DMS79 (cell line): ENCODE measurements around the gene LYPD8.
"Not testable (repeated sequence)": the region's sequence is repeated elsewhere in the genome, so short reads cannot be mapped to it uniquely, and the experiment has no call there.

Source experiments
- DNase-seq: peaks from one replicate; lab custom pipeline; 2025; lab: John Stamatoyannopoulos, UW

LYPD8 gene

GRCh38 chr1:248755517-248755916 lies at the start of gene LYPD8:
LYPD8 (minus strand) TSS chr1:248755759; CDS start chr1:248751081, 4,678 bp downstream.
- DNase-seq, result no peak

- DNase-seq, result no peak
Measured at GRCh38 chr1:248804771-248805681, 49.5 kb upstream of the LYPD8 start.

GRCh38 chr1:248803501-248803900 lies 47.9 kb upstream of the LYPD8 start:
- not testable (repeated sequence) for DNase-seq

GRCh38 chr1:248802454-248802853 lies 46.9 kb upstream of the LYPD8 start:
- no peak for DNase-seq

- no peak for DNase-seq
Measured at GRCh38 chr1:248800459-248800858, 44.9 kb upstream of the LYPD8 start.

GRCh38 chr1:248798791-248799190 lies 43.2 kb upstream of the LYPD8 start:
- no peak for DNase-seq

GRCh38 chr1:248794663-248795062 lies 39.1 kb upstream of the LYPD8 start:
- not testable (repeated sequence) for DNase-seq

GRCh38 chr1:248793592-248793991 lies 38.0 kb upstream of the LYPD8 start:
- no peak for DNase-seq

- no peak for DNase-seq
Measured at GRCh38 chr1:248792342-248792741, 36.8 kb upstream of the LYPD8 start.

GRCh38 chr1:248791010-248791409 lies 35.5 kb upstream of the LYPD8 start:
- DNase-seq, result no peak

GRCh38 chr1:248790456-248790855 lies 34.9 kb upstream of the LYPD8 start:
- DNase-seq, result no peak

- DNase-seq, result not testable (repeated sequence)
Measured at GRCh38 chr1:248789337-248789736, 33.8 kb upstream of the LYPD8 start.

GRCh38 chr1:248788327-248788726 lies 32.8 kb upstream of the LYPD8 start:
- DNase-seq, result no peak

GRCh38 chr1:248787430-248787829 lies 31.9 kb upstream of the LYPD8 start:
- DNase-seq, result no peak

GRCh38 chr1:248786156-248786555 lies 30.6 kb upstream of the LYPD8 start:
- no peak for DNase-seq

GRCh38 chr1:248783367-248783766 lies 27.8 kb upstream of the LYPD8 start:
- no peak for DNase-seq

- no peak for DNase-seq
Measured at GRCh38 chr1:248782416-248783141, 27.0 kb upstream of the LYPD8 start.

GRCh38 chr1:248779350-248779749 lies 23.8 kb upstream of the LYPD8 start:
- DNase-seq, result no peak

- no peak for DNase-seq
Measured at GRCh38 chr1:248778906-248779305, 23.3 kb upstream of the LYPD8 start.

- no peak for DNase-seq
Measured at GRCh38 chr1:248776991-248777390, 21.4 kb upstream of the LYPD8 start.

- no peak for DNase-seq
Measured at GRCh38 chr1:248775441-248775840, 19.9 kb upstream of the LYPD8 start.

- no peak for DNase-seq
Measured at GRCh38 chr1:248759644-248760043, 4.1 kb upstream of the LYPD8 start.

GRCh38 chr1:248758352-248758751 lies 2.8 kb upstream of the LYPD8 start:
- no peak for DNase-seq
